K562 (cell line): ENCODE measurements around the gene RPL7L1. TPM values are rescaled to one million over a fixed set of nuclear protein-coding genes. Genes with fewer than 3 reads are reported as not detected.

ENCODE experiments used
- CBX1 ChIP-seq: sonication (generic); IDR thresholded peaks from 2 replicates; pipeline ENCODE4 v1.6.1; 2016; ENCODE audit warnings: antibody characterized with exemption, low read depth, mild to moderate bottlenecking
- CC2D1A ChIP-seq: fragments of 450-650 bp; IDR thresholded peaks from 2 replicates; pipeline ENCODE4 v1.6.1; 2017; ENCODE audit warnings: mild to moderate bottlenecking
- CCNT2 ChIP-seq: IDR thresholded peaks from 2 replicates; pipeline ENCODE4 v1.6.1; 2011; ENCODE audit warnings: borderline replicate concordance, low read depth, mild to moderate bottlenecking, moderate library complexity, mixed read lengths, low read length; ENCODE audit not compliant: insufficient read length; ENCODE audit errors: extremely low read depth
- CEBPG ChIP-seq, 3 experiments: fragments of 200-800 bp in 1 of 3; sonication (Bioruptor generic) in 1 of 3; sonication (generic) in 1 of 3; formaldehyde crosslinking in 1 of 3; IDR thresholded peaks in 2 of 3; conservative IDR thresholded peaks in 1 of 3; 2 replicates each; pipeline versions ENCODE4 v1.6.1 to v1.8.0; 2016 to 2022; ENCODE audit warnings: missing compliant biosample characterization in 2 of 3, missing genetic modification characterization in 2 of 3, mild to moderate bottlenecking in 1 of 3, missing genetic modification reagents in 1 of 3
- DPF2 ChIP-seq: fragments of 450-650 bp; IDR thresholded peaks from 2 replicates; pipeline ENCODE4 v1.6.1; 2016
- FOS ChIP-seq: IDR thresholded peaks from 3 replicates; pipeline ENCODE4 v1.6.1; 2011; ENCODE audit not compliant: insufficient read length; ENCODE audit errors: extremely low read depth
- HMG20B ChIP-seq: fragments of 250-450 bp; sonication (Bioruptor Pico); IDR thresholded peaks from 2 replicates; pipeline ENCODE4 v1.5.0; 2021; ENCODE audit warnings: mild to moderate bottlenecking
- MAFF ChIP-seq: IDR thresholded peaks from 2 replicates; pipeline ENCODE4 v1.6.1; 2012; ENCODE audit warnings: low read length, improper control_type of control experiment
- MLLT1 ChIP-seq, 2 experiments: fragments of 450-650 bp; IDR thresholded peaks; 2 replicates each; pipeline ENCODE4 v1.6.1; 2016
- MTF1 ChIP-seq: fragments of 250-450 bp; sonication (Bioruptor Pico); IDR thresholded peaks from 2 replicates; pipeline ENCODE4 v1.9.0; 2021; ENCODE audit warnings: moderate library complexity, mild to moderate bottlenecking, inconsistent platforms, borderline replicate concordance
- NELFE ChIP-seq: IDR thresholded peaks from 2 replicates; pipeline ENCODE4 v1.6.1; 2011; ENCODE audit warnings: mild to moderate bottlenecking; ENCODE audit not compliant: insufficient read depth, insufficient read length
- RAD21 ChIP-seq, 2 experiments: fragments of 250-450 bp in 1 of 2; fragments of 450-650 bp in 1 of 2; sonication (Bioruptor Pico) in 1 of 2; formaldehyde crosslinking in 1 of 2; IDR thresholded peaks in 1 of 2; conservative IDR thresholded peaks in 1 of 2; 2 replicates each; pipeline versions ENCODE4 v1.4.0 to v1.8.0; 2020 to 2022; ENCODE audit warnings: mild to moderate bottlenecking in 2 of 2, moderate library complexity in 1 of 2
- SIN3A ChIP-seq, 2 experiments: fragments of 150-350 bp in 1 of 2; IDR thresholded peaks; 2 replicates each; pipeline ENCODE4 v1.6.1; 2011 to 2016; ENCODE audit warnings: borderline replicate concordance in 2 of 2, low read depth in 2 of 2, low read length in 2 of 2, mild to moderate bottlenecking in 2 of 2, moderate library complexity in 2 of 2; ENCODE audit not compliant: control insufficient read depth in 1 of 2
- TAF7 ChIP-seq: fragments of 450-650 bp; IDR thresholded peaks from 2 replicates; pipeline ENCODE4 v1.6.1; 2016; ENCODE audit warnings: missing genetic modification characterization, missing compliant biosample characterization
- UBTF ChIP-seq, 2 experiments: IDR thresholded peaks; 2 replicates each; pipeline ENCODE4 v1.6.1; 2012; ENCODE audit warnings: improper control_type of control experiment in 2 of 2, low read depth in 2 of 2, low read length in 2 of 2, borderline replicate concordance in 1 of 2
- ZBTB7A ChIP-seq: IDR thresholded peaks from 2 replicates; pipeline ENCODE4 v1.6.1; 2011; ENCODE audit warnings: low read depth, mild to moderate bottlenecking, low read length, moderate library complexity, borderline replicate concordance; ENCODE audit not compliant: control insufficient read depth
- ZEB2 ChIP-seq: fragments of 450-650 bp; IDR thresholded peaks from 2 replicates; pipeline ENCODE4 v1.6.1; 2016
- ZNF143 ChIP-seq: sonication (generic); formaldehyde crosslinking; IDR thresholded peaks from 2 replicates; pipeline ENCODE4 v1.9.0; 2022; ENCODE audit warnings: mild to moderate bottlenecking, missing genetic modification reagents
- ZNF232 ChIP-seq: sonication (generic); formaldehyde crosslinking; IDR thresholded peaks from 2 replicates; pipeline ENCODE4 v1.8.0; 2022; ENCODE audit warnings: mild to moderate bottlenecking, missing genetic modification reagents
- polyA plus RNA-seq, 8 experiments: library from polyadenylated mRNA; depleted of rRNA in 4 of 8; stranded (reverse) in 5 of 8; unstranded in 3 of 8; fragments of >200 nt; fragmentation: Nextera tagmentation in 2 of 8; fragmentation: Illumina TruSeq in 1 of 8; extraction: Ambion mirVana in 2 of 8; extraction: Trizol in 1 of 8; gene quantifications; 2 replicates each; pipeline versions ENCODE4 v1.2.1 to v1.2.3, GENCODE V29; 2011 to 2014; ENCODE audit warnings: inconsistent platforms in 1 of 8, missing spikeins in 1 of 8
- total RNA-seq, 7 experiments: library from RNA; depleted of rRNA in 6 of 7; stranded (reverse); fragments of >200 nt in 6 of 7; fragmentation: Illumina TruSeq in 2 of 7; extraction: Trizol in 2 of 7; gene quantifications; 2 replicates each; pipeline versions ENCODE4 v1.2.1 to v1.2.3, GENCODE V29; 2011 to 2021; ENCODE audit warnings: low replicate concordance in 1 of 7
- TF ChIP-seq, protein P1 (sequence below): fragments of 450-650 bp; formaldehyde crosslinking; IDR thresholded peaks from 2 replicates; pipeline ENCODE4 v1.4.0; 2020; ENCODE audit warnings: mild to moderate bottlenecking, moderate library complexity

The RPL7L1 gene
- total and polyA plus RNA-seq, 9 of the 15 experiments (the other 6 are each of a cell fraction or from before 2014, with no cell fraction given): 129 to 259 (median 164) TPM

- TF ChIP-seq UBTF (IDR thresholded peaks at IDR 0.05; ENCODE audit: borderline replicate concordance in 1 of 2, low read depth in 2 of 2, low read length in 2 of 2): peak in 1 of 2 experiments; percentile 3; a peak in 1 of 4 replicates
- TF ChIP-seq, protein P1, sequence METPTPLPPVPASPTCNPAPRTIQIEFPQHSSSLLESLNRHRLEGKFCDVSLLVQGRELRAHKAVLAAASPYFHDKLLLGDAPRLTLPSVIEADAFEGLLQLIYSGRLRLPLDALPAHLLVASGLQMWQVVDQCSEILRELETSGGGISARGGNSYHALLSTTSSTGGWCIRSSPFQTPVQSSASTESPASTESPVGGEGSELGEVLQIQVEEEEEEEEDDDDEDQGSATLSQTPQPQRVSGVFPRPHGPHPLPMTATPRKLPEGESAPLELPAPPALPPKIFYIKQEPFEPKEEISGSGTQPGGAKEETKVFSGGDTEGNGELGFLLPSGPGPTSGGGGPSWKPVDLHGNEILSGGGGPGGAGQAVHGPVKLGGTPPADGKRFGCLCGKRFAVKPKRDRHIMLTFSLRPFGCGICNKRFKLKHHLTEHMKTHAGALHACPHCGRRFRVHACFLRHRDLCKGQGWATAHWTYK (CRISPR knock-in tag): no peak
- 0 out of 2 replicates have a peak, but pooled peaks have one; percentile 18 for TF ChIP-seq MTF1 (CRISPR knock-in tag)
- no peak for TF ChIP-seq CCNT2
- TF ChIP-seq NELFE: no peak
- peak; percentile 0 to 1; a peak in 1 of 4 replicates for TF ChIP-seq RAD21 (CRISPR knock-in tag; conservative IDR thresholded peaks at IDR 0.05 in 1 of 2, IDR thresholded peaks at IDR 0.05 in 1 of 2)
- peak; percentile 7 for TF ChIP-seq FOS
- TF ChIP-seq ZEB2: 0 out of 2 replicates have a peak, but pooled peaks have one; percentile 13
- TF ChIP-seq CC2D1A: no peak
- peak; percentile 21 to 47; a peak in 2 of 4 replicates for TF ChIP-seq MLLT1 (IDR thresholded peaks at IDR 0.05)
- TF ChIP-seq MAFF: no peak
- TF ChIP-seq HMG20B (CRISPR knock-in tag): no peak
- TF ChIP-seq ZNF232 (CRISPR knock-in tag): peak; percentile 35; the same call in 1 of the 2 replicates
- TF ChIP-seq DPF2: peak; percentile 77
- 0 out of 2 replicates have a peak, but pooled peaks have one; percentile 7 for TF ChIP-seq CEBPG (CRISPR knock-in tag; IDR thresholded peaks at IDR 0.05)
- no peak for TF ChIP-seq CEBPG (tag; conservative IDR thresholded peaks at IDR 0.05 in 1 of 2, IDR thresholded peaks at IDR 0.05 in 1 of 2)
- peak; percentile 40; the same call in 1 of the 2 replicates for TF ChIP-seq ZBTB7A
- TF ChIP-seq CBX1: no peak
- TF ChIP-seq TAF7 (tag): peak; percentile 26
- no peak for TF ChIP-seq ZNF143
- peak in 1 of 2 experiments; percentile 5; a peak in 2 of 4 replicates for TF ChIP-seq SIN3A (IDR thresholded peaks at IDR 0.05; ENCODE audit: borderline replicate concordance in 2 of 2, control insufficient read depth in 1 of 2, low read depth in 2 of 2, low read length in 2 of 2)
Observed at GRCh38 chr6:42929821-42930360, 50.5 kb downstream of the RPL7L1 start (continued).
